Measurements from ENCODE around the gene SH2B3. TPM values are rescaled to one million over a fixed set of nuclear protein-coding genes. Genes with fewer than 3 reads are reported as not detected.
A peak's percentile ranks its signal among the peaks of the same experiment; 100 is the strongest.

Gene SH2B3
- total and polyA plus RNA-seq, 9 of the 15 experiments (the other 6 are each of a cell fraction or from before 2014, with no cell fraction given) = 10.8 to 75.3 (median 37.4) TPM

GRCh38 chr12:111451649-111452129 lies 46.0 kb downstream of the SH2B3 start (continued):
- TF ChIP-seq MGA (IDR thresholded peaks at IDR 0.05) (no peak), MXD1 (CRISPR knock-in tag; IDR thresholded peaks at IDR 0.05; ENCODE audit: borderline replicate concordance, poor library complexity, severe bottlenecking) (no peak), ZNF584 (CRISPR knock-in tag; IDR thresholded peaks at IDR 0.05; ENCODE audit: low read depth) (no peak), ID3 (CRISPR knock-in tag; IDR thresholded peaks at IDR 0.05) (no peak), ID3 (tag; IDR thresholded peaks at IDR 0.05) (no peak), ARID3A (IDR thresholded peaks at IDR 0.05; ENCODE audit: borderline replicate concordance, low read depth, low read length) (0 out of 2 replicates have a peak, but pooled peaks have one; percentile 68), ZNF740 (CRISPR knock-in tag; IDR thresholded peaks at IDR 0.05) (no peak), ZNF740 (tag; IDR thresholded peaks at IDR 0.05) (no peak), NR0B1 (IDR thresholded peaks at IDR 0.05; ENCODE audit: partially characterized antibody) (no peak)
